GM18858 (cell line): ENCODE measurements around the gene MINDY3.
"Not testable (repeated sequence)": the region's sequence is repeated elsewhere in the genome, so short reads cannot be mapped to it uniquely, and the experiment has no call there.

ENCODE experiments used
- ATAC-seq: cut with Tn5 transposase; IDR thresholded peaks from one replicate; pipeline ENCODE4 v1.9.1; 2021; ENCODE audit not compliant: unreplicated experiment

Gene MINDY3

GRCh38 chr10:15781381-15781960 is 78.8 kb downstream of the MINDY3 start:
- no peak for ATAC-seq

GRCh38 chr10:15780353-15781135 is 79.8 kb downstream of the MINDY3 start:
- no peak for ATAC-seq

- ATAC-seq = no peak
These were observed 84.8 kb downstream of the MINDY3 start for GRCh38 chr10:15775513-15775912.

DNA sequence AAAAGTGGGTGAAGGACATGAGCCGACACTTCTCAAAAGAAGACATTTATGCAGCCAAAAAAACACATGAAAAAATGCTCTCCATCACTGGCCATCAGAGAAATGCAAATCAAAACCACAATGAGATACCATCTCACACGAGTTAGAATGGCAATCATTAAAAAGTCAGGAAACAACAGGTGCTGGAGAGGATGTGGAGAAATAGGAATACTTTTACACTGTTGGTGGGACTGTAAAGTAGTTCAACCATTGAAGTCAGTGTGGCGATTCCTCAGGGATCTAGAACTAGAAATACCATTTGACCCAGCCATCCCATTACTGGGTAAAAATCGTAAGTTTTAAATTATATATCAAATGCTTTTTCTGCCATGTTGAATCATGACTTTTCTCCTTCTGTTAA is 85.8 kb downstream of the MINDY3 start:
- not testable (repeated sequence) for ATAC-seq

GRCh38 chr10:15764892-15765454 is 95.3 kb downstream of the MINDY3 start:
- no peak for ATAC-seq

- no peak for ATAC-seq
These were observed 97.3 kb downstream of the MINDY3 start for GRCh38 chr10:15763006-15763405.

- not testable (repeated sequence) for ATAC-seq
These were observed 98.1 kb downstream of the MINDY3 start for GRCh38 chr10:15762239-15762638.

DNA sequence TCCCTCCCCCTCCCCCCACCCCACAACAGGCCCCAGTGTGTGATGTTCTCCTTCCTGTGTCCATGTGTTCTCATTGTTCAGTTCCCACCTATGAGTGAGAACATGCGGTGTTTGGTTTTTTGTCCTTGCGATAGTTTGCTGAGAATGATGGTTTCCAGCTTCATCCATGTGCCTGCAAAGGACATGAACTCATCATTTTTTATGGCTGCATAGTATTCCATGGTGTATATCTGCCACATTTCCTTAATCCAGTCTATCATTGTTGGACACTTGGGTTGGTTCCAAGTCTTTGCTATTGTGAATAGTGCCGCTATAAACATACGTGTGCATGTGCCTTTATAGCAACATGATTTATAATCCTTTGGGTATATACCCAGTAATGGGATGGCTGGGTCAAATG is 99.1 kb downstream of the MINDY3 start:
- not testable (repeated sequence) for ATAC-seq

GRCh38 chr10:15760681-15761080 is 99.6 kb downstream of the MINDY3 start:
- ATAC-seq = no peak

DNA sequence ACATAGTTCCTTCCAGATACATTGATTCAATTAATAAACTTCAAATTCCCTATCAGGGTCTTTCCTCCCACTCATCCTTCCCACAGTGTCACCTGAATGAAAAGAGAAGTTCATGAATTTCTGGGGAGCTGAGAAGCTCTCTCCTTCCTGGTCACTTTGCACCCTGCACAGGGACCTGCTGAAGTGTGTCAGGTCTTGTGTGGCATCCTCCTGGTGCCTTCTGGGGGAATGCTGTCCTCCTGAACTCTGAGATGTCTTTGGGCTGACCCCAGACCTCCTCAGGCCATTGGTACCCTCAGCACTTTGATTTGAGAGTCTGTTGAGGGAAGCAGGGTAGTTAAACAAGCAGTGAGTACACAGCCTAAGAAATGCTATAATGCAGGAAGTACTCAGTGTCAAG is 101.0 kb downstream of the MINDY3 start:
- no peak for ATAC-seq

- no peak for ATAC-seq
These were observed 101.7 kb downstream of the MINDY3 start for GRCh38 chr10:15758618-15759017.

DNA sequence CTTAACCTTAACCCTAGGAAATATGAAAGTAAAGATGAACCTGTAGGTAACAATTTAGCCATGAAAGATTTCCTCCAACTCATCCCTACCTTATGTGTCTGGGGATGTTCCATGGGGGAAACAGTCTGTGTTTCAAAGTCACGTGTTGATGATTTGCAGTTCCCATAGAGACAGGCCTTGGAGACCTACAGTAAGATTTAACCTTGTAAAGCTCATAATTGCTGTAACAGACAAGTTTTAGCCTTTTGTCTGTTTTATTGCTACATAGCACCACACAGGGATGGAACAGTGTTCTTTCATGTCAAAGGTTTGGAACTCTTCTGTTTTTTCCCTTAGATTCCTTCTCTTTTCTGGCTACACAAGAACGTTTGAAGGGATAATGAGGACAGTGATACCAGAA is 105.4 kb downstream of the MINDY3 start:
- no peak for ATAC-seq

DNA sequence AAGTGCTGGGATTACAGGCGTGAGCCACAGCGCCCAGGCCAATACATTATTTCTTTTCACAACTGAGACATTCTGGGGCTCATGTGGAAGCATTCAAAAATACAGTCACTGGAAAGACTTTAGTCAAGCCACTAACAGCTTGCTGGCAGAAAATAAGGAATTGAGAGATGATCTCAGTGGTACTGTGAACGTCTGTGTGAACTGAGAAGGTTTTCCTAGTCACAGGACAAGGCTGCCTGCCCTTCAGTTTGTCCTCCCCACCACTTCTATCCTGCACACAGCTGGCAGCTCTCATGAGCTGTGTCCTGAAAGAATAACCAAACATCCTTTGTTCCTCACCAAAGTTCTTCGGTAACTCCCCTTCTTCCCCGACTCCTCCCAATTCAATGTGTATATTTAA is 109.3 kb downstream of the MINDY3 start:
- no peak for ATAC-seq

DNA sequence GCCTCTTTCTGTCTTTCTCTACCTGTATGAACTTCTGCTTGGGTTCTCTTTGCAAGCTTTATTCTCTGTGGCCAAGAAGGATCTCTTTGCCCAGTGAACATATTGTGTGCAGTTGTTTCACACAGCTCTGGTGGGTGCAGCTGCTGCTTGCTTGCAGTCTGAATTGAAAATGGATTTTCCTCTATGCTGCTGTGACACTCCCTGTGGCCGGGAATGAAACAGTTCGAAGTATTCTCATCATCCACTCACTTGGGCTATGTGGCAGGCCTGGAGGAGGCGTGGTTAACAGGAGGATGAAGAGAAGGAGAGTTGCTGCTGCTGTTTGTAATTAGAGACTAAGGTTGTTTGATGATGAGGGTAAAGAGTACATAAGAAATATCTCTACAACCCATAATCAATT is 112.2 kb downstream of the MINDY3 start:
- no peak for ATAC-seq

DNA sequence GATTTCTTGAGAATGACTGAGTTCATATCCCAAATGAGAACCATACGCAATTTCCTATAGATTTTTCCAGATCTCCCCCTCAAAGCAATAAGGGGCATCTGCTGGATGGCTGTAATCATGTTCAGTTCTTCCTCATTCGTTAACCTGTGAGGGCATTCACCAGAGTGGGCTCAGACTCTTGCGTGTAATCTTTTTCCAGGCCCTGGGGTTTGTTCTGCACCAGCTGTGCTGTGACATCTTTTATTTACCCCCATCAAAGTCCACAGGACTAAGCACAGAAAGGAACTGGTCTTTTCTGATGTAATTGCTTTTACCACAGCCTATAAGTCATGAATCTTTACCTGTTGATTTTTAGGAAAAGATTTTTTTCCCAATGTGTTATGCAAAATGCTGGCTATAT is 112.7 kb downstream of the MINDY3 start:
- ATAC-seq = no peak

DNA sequence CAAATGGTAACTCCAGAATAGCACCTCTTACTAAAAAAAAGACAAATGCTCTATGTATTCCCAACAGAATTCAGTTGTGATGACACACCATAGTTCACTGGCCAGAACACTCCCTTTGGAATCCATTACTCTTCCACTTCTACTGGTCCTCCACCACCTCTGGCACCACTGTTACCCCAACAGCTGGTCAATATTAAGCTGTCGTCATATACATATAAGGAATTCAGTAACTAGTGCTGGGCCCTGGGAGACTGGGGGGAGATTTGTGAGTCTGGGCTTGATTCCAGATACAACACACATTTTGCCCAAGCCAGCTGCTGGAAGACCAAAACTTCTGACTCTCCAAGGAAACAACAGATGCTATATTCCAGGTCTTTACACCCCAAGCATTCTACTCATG is 114.6 kb downstream of the MINDY3 start:
- no peak for ATAC-seq

- ATAC-seq = peak; percentile 70
These were observed 116.0 kb downstream of the MINDY3 start for GRCh38 chr10:15744217-15744865.

DNA sequence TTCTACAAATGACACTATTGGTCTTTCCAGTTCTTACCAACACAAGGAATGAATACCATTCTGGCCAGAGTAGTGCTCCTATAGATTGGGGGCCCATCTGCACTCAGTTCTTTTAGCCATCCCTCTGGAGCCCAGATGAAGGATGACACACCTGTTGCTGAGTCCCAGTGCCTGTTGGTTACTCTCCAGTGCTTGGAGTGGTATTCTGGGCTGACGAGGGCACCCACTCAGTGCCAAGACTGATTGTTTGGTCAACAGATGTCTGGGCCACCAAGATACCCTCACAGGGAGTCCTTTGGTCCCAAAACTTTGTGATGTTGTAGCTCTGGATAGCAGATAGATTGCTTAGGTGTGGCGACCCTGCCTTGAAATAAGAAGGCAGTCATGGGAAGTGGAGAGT is 116.9 kb downstream of the MINDY3 start:
- ATAC-seq = no peak

GRCh38 chr10:15742836-15743235 is 117.5 kb downstream of the MINDY3 start:
- ATAC-seq = no peak

GRCh38 chr10:15742102-15742501 is 118.2 kb downstream of the MINDY3 start:
- no peak for ATAC-seq

DNA sequence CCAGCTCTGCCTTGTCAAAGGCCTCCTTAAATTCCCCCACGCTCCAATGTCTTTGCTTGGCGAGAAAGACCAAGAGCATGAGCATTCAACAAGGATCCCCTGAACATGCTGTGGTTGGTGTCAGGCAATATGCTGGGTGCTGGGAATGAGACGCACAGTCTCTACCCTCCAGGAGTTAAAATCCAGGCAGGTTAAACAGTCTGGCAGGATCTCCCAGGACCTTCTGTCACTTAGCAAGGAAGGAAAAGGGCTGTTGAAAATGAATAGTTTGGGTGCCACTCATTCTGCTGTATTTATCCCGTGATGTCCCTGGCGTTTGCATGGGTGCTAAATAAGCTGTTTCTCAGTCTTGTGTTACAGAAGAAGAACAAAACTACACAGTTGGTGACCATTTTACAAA is 118.7 kb downstream of the MINDY3 start:
- no peak for ATAC-seq

DNA sequence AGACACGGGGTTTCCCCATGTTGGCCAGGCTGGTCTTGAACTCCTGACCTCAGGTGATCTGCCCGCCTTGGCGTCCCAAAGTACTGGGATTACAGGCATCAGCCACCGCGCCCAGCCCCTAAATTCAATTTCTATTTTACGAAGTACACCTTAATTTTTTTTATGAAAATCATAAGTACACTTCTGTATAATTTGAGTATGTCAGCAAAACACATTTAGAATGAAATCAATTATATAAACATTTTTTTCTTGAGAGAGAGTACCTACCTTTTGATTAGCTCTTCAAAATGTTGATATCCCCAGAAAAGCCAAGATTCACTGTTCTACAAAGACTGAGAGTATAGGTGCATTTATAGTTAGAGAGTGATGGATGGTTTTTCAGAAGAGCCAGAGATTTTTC is 120.0 kb downstream of the MINDY3 start:
- ATAC-seq = no peak
